HG03139 (cell line): ENCODE measurements around the gene TCIRG1.

ENCODE experiments used
- ATAC-seq: cut with Tn5 transposase; IDR thresholded peaks from one replicate; pipeline ENCODE4 v1.9.1; 2021; ENCODE audit not compliant: unreplicated experiment

TCIRG1 gene

GRCh38 chr11:68049509-68050370 lies 10.9 kb downstream of the TCIRG1 start:
- no peak for ATAC-seq

- ATAC-seq, result no peak
Measured at GRCh38 chr11:68050371-68050841, 11.6 kb downstream of the TCIRG1 start.

GRCh38 chr11:68051191-68052136 lies 12.6 kb downstream of the TCIRG1 start:
- ATAC-seq, result no peak

GRCh38 chr11:68052137-68052873 lies 13.5 kb downstream of the TCIRG1 start:
- no peak for ATAC-seq

GRCh38 chr11:68053117-68053516 lies 14.3 kb downstream of the TCIRG1 start:
- no peak for ATAC-seq

GRCh38 chr11:68053981-68054812 lies 15.4 kb downstream of the TCIRG1 start:
- ATAC-seq, result no peak

- no peak for ATAC-seq
Measured at GRCh38 chr11:68056317-68057285, 17.8 kb downstream of the TCIRG1 start.

GRCh38 chr11:68057807-68058206 lies 19.0 kb downstream of the TCIRG1 start:
- ATAC-seq, result no peak

GRCh38 chr11:68061508-68061907 lies 22.7 kb downstream of the TCIRG1 start:
- no peak for ATAC-seq

GRCh38 chr11:68064926-68065325 lies 26.1 kb downstream of the TCIRG1 start:
- ATAC-seq, result no peak

GRCh38 chr11:68065841-68066240 lies 27.0 kb downstream of the TCIRG1 start:
- ATAC-seq, result no peak

- no peak for ATAC-seq
Measured at GRCh38 chr11:68066742-68067141, 27.9 kb downstream of the TCIRG1 start.

GRCh38 chr11:68067991-68068390 lies 29.2 kb downstream of the TCIRG1 start:
- ATAC-seq, result no peak

- ATAC-seq, result no peak
Measured at GRCh38 chr11:68071281-68072048, 32.6 kb downstream of the TCIRG1 start.

- no peak for ATAC-seq
Measured at GRCh38 chr11:68074584-68075352, 35.9 kb downstream of the TCIRG1 start.

- ATAC-seq, result no peak
Measured at GRCh38 chr11:68076371-68077042, 37.7 kb downstream of the TCIRG1 start.
